Neural cell (in vitro differentiated cells): ENCODE results near the gene TMEM50A.
"Not testable (repeated sequence)": the region's sequence is repeated elsewhere in the genome, so short reads cannot be mapped to it uniquely, and the experiment has no call there.

Source experiments
- EP300 ChIP-seq: fragments of 450-650 bp; conservative IDR thresholded peaks from 2 replicates; pipeline ENCODE4 v1.6.1; 2014; ENCODE audit warnings: antibody characterized with exemption, mild to moderate bottlenecking, moderate library complexity; ENCODE audit not compliant: poor library complexity, severe bottlenecking
- POLR2AphosphoS5 ChIP-seq: IDR thresholded peaks from 2 replicates; pipeline ENCODE4 v1.6.1; 2012
- TF ChIP-seq, protein P1 (sequence below): fragments of 450-650 bp; IDR thresholded peaks from 2 replicates; pipeline ENCODE4 v1.5.1; 2014; ENCODE audit warnings: antibody characterized with exemption, mild to moderate bottlenecking, moderate library complexity; ENCODE audit not compliant: poor library complexity, severe bottlenecking
- TF ChIP-seq, protein P2 (sequence below): IDR thresholded peaks from 2 replicates; pipeline ENCODE4 v1.6.1; 2012; ENCODE audit warnings: borderline replicate concordance

DNA sequence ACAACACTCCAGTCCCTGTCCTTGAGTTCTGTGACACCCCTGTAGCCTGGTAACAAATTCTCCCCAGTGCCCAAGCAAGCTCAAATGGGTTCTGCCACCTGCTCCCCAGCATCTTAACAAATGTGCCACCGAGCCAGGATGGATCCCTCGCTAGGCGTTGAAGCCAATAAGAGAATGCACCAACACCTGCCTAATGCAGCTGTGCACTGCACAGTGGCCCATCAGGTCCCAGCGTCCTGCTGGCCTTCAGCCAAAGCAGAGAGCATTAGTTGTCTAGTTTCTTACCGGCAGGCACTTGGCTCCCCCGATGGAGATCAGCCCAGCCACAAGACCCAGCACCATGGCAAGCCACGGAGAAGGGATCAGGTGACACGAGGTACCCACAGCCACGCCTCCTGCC, 50.6 kb downstream of the TMEM50A start:
- TF ChIP-seq, protein P1, sequence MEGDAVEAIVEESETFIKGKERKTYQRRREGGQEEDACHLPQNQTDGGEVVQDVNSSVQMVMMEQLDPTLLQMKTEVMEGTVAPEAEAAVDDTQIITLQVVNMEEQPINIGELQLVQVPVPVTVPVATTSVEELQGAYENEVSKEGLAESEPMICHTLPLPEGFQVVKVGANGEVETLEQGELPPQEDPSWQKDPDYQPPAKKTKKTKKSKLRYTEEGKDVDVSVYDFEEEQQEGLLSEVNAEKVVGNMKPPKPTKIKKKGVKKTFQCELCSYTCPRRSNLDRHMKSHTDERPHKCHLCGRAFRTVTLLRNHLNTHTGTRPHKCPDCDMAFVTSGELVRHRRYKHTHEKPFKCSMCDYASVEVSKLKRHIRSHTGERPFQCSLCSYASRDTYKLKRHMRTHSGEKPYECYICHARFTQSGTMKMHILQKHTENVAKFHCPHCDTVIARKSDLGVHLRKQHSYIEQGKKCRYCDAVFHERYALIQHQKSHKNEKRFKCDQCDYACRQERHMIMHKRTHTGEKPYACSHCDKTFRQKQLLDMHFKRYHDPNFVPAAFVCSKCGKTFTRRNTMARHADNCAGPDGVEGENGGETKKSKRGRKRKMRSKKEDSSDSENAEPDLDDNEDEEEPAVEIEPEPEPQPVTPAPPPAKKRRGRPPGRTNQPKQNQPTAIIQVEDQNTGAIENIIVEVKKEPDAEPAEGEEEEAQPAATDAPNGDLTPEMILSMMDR = not testable (repeated sequence)
- not testable (repeated sequence) for TF ChIP-seq EP300, POLR2AphosphoS5
- TF ChIP-seq, protein P2, sequence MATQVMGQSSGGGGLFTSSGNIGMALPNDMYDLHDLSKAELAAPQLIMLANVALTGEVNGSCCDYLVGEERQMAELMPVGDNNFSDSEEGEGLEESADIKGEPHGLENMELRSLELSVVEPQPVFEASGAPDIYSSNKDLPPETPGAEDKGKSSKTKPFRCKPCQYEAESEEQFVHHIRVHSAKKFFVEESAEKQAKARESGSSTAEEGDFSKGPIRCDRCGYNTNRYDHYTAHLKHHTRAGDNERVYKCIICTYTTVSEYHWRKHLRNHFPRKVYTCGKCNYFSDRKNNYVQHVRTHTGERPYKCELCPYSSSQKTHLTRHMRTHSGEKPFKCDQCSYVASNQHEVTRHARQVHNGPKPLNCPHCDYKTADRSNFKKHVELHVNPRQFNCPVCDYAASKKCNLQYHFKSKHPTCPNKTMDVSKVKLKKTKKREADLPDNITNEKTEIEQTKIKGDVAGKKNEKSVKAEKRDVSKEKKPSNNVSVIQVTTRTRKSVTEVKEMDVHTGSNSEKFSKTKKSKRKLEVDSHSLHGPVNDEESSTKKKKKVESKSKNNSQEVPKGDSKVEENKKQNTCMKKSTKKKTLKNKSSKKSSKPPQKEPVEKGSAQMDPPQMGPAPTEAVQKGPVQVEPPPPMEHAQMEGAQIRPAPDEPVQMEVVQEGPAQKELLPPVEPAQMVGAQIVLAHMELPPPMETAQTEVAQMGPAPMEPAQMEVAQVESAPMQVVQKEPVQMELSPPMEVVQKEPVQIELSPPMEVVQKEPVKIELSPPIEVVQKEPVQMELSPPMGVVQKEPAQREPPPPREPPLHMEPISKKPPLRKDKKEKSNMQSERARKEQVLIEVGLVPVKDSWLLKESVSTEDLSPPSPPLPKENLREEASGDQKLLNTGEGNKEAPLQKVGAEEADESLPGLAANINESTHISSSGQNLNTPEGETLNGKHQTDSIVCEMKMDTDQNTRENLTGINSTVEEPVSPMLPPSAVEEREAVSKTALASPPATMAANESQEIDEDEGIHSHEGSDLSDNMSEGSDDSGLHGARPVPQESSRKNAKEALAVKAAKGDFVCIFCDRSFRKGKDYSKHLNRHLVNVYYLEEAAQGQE = not testable (repeated sequence)
